AG04449 (cell line): ENCODE results near the gene HSPA12B.

Source experiments
- CTCF ChIA-PET: fragments of 350-600 bp; formaldehyde crosslinking; extraction: SDS; loops from one replicate; lab custom pipeline; 2021; ENCODE audit warnings: antibody characterized with exemption; lab: Yijun Ruan, JAX
- POLR2A ChIA-PET: fragments of 400-600, 350-600 bp; formaldehyde crosslinking; extraction: SDS; loops from one replicate; lab custom pipeline; 2020; ENCODE audit warnings: antibody characterized with exemption, inconsistent platforms; lab: Yijun Ruan, JAX
- DNase-seq: peaks from one replicate; pipeline ENCODE4 v3.0.0-alpha.2; 2010; ENCODE audit warnings: low read depth, low spot score
- H3K4me3 ChIP-seq: 2 replicates; pipeline ENCODE4 v1.5.1; 2011; ENCODE audit warnings: low read depth, mild to moderate bottlenecking, control low read depth, low read length
- CTCF ChIP-seq: IDR thresholded peaks from one replicate; pipeline ENCODE4 v1.5.1; 2011; ENCODE audit warnings: mild to moderate bottlenecking, moderate library complexity, low read length, control low read depth, inconsistent platforms; ENCODE audit not compliant: insufficient read depth; ENCODE audit errors: missing control alignments

Gene HSPA12B

GRCh38 chr20:3753098-3753497 is 20.6 kb downstream of the HSPA12B start:
- ChIA-PET CTCF (interaction anchor here (0.9 to 11.2 kb wide), 26 partner anchors 4 to 371 kb away, joined by 3 to 119 read pairs (median 5); partner anchors contain the start of genes ADISSP and SPEF1), POLR2A (interaction anchor here (0.6 to 1.2 kb wide), 2 partner anchors 15 to 124 kb away, joined by 3 to 4 read pairs; no protein-coding TSS in a partner anchor)
- TF ChIP-seq CTCF: peak; percentile 83
- no peak overlapping the region for H3K4me3 ChIP-seq
- DNase-seq: peak; percentile 16

- H3K4me3 ChIP-seq: no peak overlapping the region
- TF ChIP-seq CTCF: no peak
- CTCF ChIA-PET: interaction anchor here (0.8 to 11.2 kb wide), 29 partner anchors 4 to 339 kb away, joined by 3 to 119 read pairs (median 5); partner anchors contain the start of genes ADISSP, AP5S1 and SPEF1
- DNase-seq: no peak
- POLR2A ChIA-PET: interaction anchor here (1.2 kb wide), 1 partner anchor 14 kb away, joined by 3 read pairs; no protein-coding TSS in a partner anchor
Measured at GRCh38 chr20:3753501-3754275, 21.2 kb downstream of the HSPA12B start.

- ChIA-PET CTCF (interaction anchor here (0.7 to 10.7 kb wide), 14 partner anchors 6 to 191 kb away, joined by 3 to 119 read pairs (median 4); partner anchors contain the start of genes ADISSP, AP5S1 and SPEF1), POLR2A (no interaction called here)
- no peak overlapping the region for H3K4me3 ChIP-seq
- DNase-seq: no peak
- TF ChIP-seq CTCF: no peak
Measured at GRCh38 chr20:3754276-3754630, 21.8 kb downstream of the HSPA12B start.

- POLR2A ChIA-PET: interaction anchor here (0.6 kb wide), 1 partner anchor 293 kb away, joined by 3 read pairs; no protein-coding TSS in a partner anchor
- CTCF ChIA-PET: interaction anchor here (0.7 to 10.7 kb wide), 14 partner anchors 7 to 100 kb away, joined by 3 to 119 read pairs (median 4); partner anchors contain the start of genes ADISSP and SPEF1
- H3K4me3 ChIP-seq: no peak overlapping the region
- DNase-seq: no peak
- no peak for TF ChIP-seq CTCF
Measured at GRCh38 chr20:3755269-3755668, 22.8 kb downstream of the HSPA12B start.

- TF ChIP-seq CTCF: no peak
- DNase-seq: no peak
- ChIA-PET CTCF (interaction anchor here (1.2 to 10.7 kb wide), 7 partner anchors 8 to 62 kb away, joined by 4 to 119 read pairs (median 5); partner anchors contain the start of genes ADISSP and SPEF1), POLR2A (interaction anchor here (0.6 kb wide), 2 partner anchors 63 to 294 kb away, joined by 3 to 4 read pairs; no protein-coding TSS in a partner anchor)
- no peak overlapping the region for H3K4me3 ChIP-seq
Measured at GRCh38 chr20:3755814-3756480, 23.5 kb downstream of the HSPA12B start.
